CD8-positive, alpha-beta memory T cell (primary cell): Measurements from ENCODE around the gene SPTAN1. TPM values are rescaled to one million over a fixed set of nuclear protein-coding genes. Genes with fewer than 3 reads are reported as not detected.
A peak's percentile ranks its signal among the peaks of the same experiment; 100 is the strongest.

Experiments
- CTCF ChIA-PET: fragments of 350-600 bp; sonication (Branson Sonifier 250); formaldehyde crosslinking; loops from one replicate; lab custom pipeline; 2021; ENCODE audit warnings: antibody characterized with exemption; lab: Charles Lee
- POLR2A ChIA-PET: fragments of 350-600 bp; sonication (Branson Sonifier 250); formaldehyde crosslinking; loops from one replicate; lab custom pipeline; 2021; ENCODE audit warnings: antibody characterized with exemption; lab: Charles Lee
- DNase-seq, 5 donors: peaks; one replicate each; pipeline versions ENCODE4 v3.0.0 to v3.0.0-alpha.2; 2020 to 2022; ENCODE audit warnings: mixed read lengths in 1 of 5
- H3K27ac ChIP-seq: one replicate; pipeline ENCODE4 v1.7.0; 2013; ENCODE audit warnings: low read depth, mild to moderate bottlenecking, low read length, moderate library complexity
- H3K27me3 ChIP-seq: 2 replicates; pipeline ENCODE4 v1.7.0; 2013; ENCODE audit warnings: low read length, mild to moderate bottlenecking; ENCODE audit not compliant: insufficient read depth, poor library complexity, severe bottlenecking
- H3K36me3 ChIP-seq: 2 replicates; pipeline ENCODE4 v1.7.0; 2013; ENCODE audit warnings: mild to moderate bottlenecking, low read length, moderate library complexity; ENCODE audit not compliant: insufficient read depth
- H3K4me1 ChIP-seq: 2 replicates; pipeline ENCODE4 v1.7.0; 2013; ENCODE audit warnings: mild to moderate bottlenecking, low read length, moderate library complexity; ENCODE audit not compliant: insufficient read depth
- H3K4me3 ChIP-seq: 2 replicates; pipeline ENCODE4 v1.7.0; 2013; ENCODE audit warnings: mild to moderate bottlenecking, low read length
- H3K9me3 ChIP-seq: 2 replicates; pipeline ENCODE4 v1.7.0; 2013; ENCODE audit warnings: mild to moderate bottlenecking, low read length
- H3K27ac Mint-ChIP-seq, 8 donors: one replicate each; pipeline ENCODE4 v1.8.0; 2020 to 2021; ENCODE audit warnings: mixed read lengths in 8 of 8, mild to moderate bottlenecking in 6 of 8, inconsistent platforms in 3 of 8, moderate library complexity in 3 of 8
- H3K27me3 Mint-ChIP-seq, 2 donors: one replicate each; pipeline ENCODE4 v1.8.0; 2020 to 2021; ENCODE audit warnings: mixed read lengths in 2 of 2, mild to moderate bottlenecking in 1 of 2, moderate library complexity in 1 of 2
- H3K36me3 Mint-ChIP-seq, 3 donors: one replicate each; pipeline ENCODE4 v1.8.0; 2020 to 2021; ENCODE audit warnings: mixed read lengths in 3 of 3, inconsistent platforms in 1 of 3, mild to moderate bottlenecking in 1 of 3
- H3K4me1 Mint-ChIP-seq, 3 donors: one replicate each; pipeline ENCODE4 v1.8.0; 2020 to 2021; ENCODE audit warnings: mixed read lengths in 3 of 3, inconsistent platforms in 1 of 3, mild to moderate bottlenecking in 1 of 3
- H3K4me3 Mint-ChIP-seq, 7 donors: one replicate each; pipeline ENCODE4 v1.8.0; 2020 to 2021; ENCODE audit warnings: mixed read lengths in 7 of 7, mild to moderate bottlenecking in 6 of 7, moderate library complexity in 4 of 7, inconsistent platforms in 2 of 7
- H3K9me3 Mint-ChIP-seq, 5 donors: one replicate each; pipeline ENCODE4 v1.8.0; 2020 to 2022; ENCODE audit warnings: mixed read lengths in 5 of 5, mild to moderate bottlenecking in 3 of 5, moderate library complexity in 2 of 5, inconsistent platforms in 1 of 5
- polyA plus RNA-seq: library from polyadenylated mRNA; unstranded; fragments of 300-500 nt; fragmentation: Illumina TruSeq; gene quantifications from one replicate; pipeline ENCODE4 v1.2.3, GENCODE V29; 2021
- total RNA-seq, 2 experiments: library from RNA; stranded (reverse); gene quantifications; one replicate each; pipeline ENCODE4 v1.2.3, GENCODE V29; 2021

SPTAN1 gene
- total and polyA plus RNA-seq, 3 experiments from 2014 or later, result 132 to 203 (median 195) TPM

- peaks cover 8 to 17% (median 9%) of the 10 kb centered on the region in 3 donors for H3K36me3 Mint-ChIP-seq
- no peak overlapping the region for H3K4me3 ChIP-seq
- no peak overlapping the region for H3K27ac ChIP-seq
- no peaks in the 10 kb centered on the region for H3K27me3 Mint-ChIP-seq
- no peaks in the 10 kb centered on the region for H3K27me3 ChIP-seq
- ChIA-PET CTCF (no interaction called here), POLR2A (no interaction called here)
- H3K9me3 ChIP-seq, result no peaks in the 10 kb centered on the region
- peaks cover 4% of the 10 kb centered on the region for H3K36me3 ChIP-seq
- H3K27ac Mint-ChIP-seq, result no peak overlapping the region
- H3K4me1 Mint-ChIP-seq, result peaks cover 16 to 17% (median 17%) of the 10 kb centered on the region in 3 donors
- DNase-seq, result no peak
- peaks cover 17% of the 10 kb centered on the region for H3K4me1 ChIP-seq
- no peaks in the 10 kb centered on the region for H3K9me3 Mint-ChIP-seq
- H3K4me3 Mint-ChIP-seq, result no peak overlapping the region
These were observed 5.9 kb upstream of the SPTAN1 start for GRCh38 chr9:128546504-128546903.

DNA sequence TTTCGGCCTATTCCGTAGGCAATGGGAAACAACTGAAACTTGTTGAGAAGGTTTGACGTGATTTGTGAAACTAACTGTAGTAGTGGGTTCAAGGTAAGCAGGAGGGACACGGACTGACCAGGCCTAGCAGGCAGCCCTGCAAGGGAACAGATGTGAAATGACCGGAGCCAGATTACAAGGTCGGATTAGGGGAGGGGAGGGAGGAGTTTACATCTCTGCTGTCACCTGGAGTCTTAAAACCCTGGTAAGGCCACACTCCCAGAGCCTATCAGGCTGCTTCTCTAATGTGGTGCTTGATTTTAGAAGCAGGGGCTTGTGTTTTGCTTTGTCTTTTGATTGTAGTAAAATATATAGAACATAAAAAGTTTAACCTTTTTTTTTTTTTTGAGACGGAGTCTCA is 3.5 kb upstream of the SPTAN1 start:
- H3K9me3 Mint-ChIP-seq, result no peaks in the 10 kb centered on the region
- ChIA-PET POLR2A (no interaction called here), CTCF (no interaction called here)
- no peak for DNase-seq
- H3K27me3 ChIP-seq, result no peaks in the 10 kb centered on the region
- peak overlapping the region in 4 of 8 donors; percentile 2 to 70 (median 30) for H3K27ac Mint-ChIP-seq
- H3K4me3 Mint-ChIP-seq, result peak overlapping the region in 2 of 7 donors; percentile 41 to 42
- H3K4me1 Mint-ChIP-seq, result peaks cover 21 to 23% (median 23%) of the 10 kb centered on the region in 3 donors
- no peak overlapping the region for H3K4me3 ChIP-seq
- peaks cover 30% of the 10 kb centered on the region for H3K4me1 ChIP-seq
- H3K36me3 ChIP-seq, result no peaks in the 10 kb centered on the region
- peaks cover 0 to 4% (median 0%) of the 10 kb centered on the region in 3 donors for H3K36me3 Mint-ChIP-seq
- H3K27me3 Mint-ChIP-seq, result peaks cover 0 to 2% of the 10 kb centered on the region in 2 donors
- H3K27ac ChIP-seq, result no peak overlapping the region
- H3K9me3 ChIP-seq, result no peaks in the 10 kb centered on the region

GRCh38 chr9:128550226-128550625 is 2.2 kb upstream of the SPTAN1 start:
- ChIA-PET POLR2A (interaction anchor here (1.2 to 3.2 kb wide), 3 partner anchors 9 to 57 kb away, joined by 3 to 8 read pairs (median 4); no protein-coding TSS in a partner anchor), CTCF (interaction anchor here (0.7 to 1.6 kb wide), 4 partner anchors 8 to 19 kb away, joined by 3 to 4 read pairs (median 4); no protein-coding TSS in a partner anchor)
- Mint-ChIP-seq H3K36me3 (peaks cover 0 to 4% (median 0%) of the 10 kb centered on the region in 3 donors), H3K27ac (peak overlapping the region in 7 of 8 donors; percentile 90 to 99 (median 96)), H3K27me3 (peaks cover 0 to 2% of the 10 kb centered on the region in 2 donors), H3K9me3 (no peaks in the 10 kb centered on the region), H3K4me3 (peak overlapping the region in 6 of 7 donors; percentile 16 to 98 (median 66)), H3K4me1 (peaks cover 21 to 23% (median 23%) of the 10 kb centered on the region in 3 donors)
- H3K9me3 ChIP-seq, result no peaks in the 10 kb centered on the region
- H3K4me3 ChIP-seq, result no peak overlapping the region
- peaks cover 44% of the 10 kb centered on the region for H3K4me1 ChIP-seq
- peak in 1 of 5 donors; percentile 16 for DNase-seq
- H3K27ac ChIP-seq, result no peak overlapping the region
- H3K27me3 ChIP-seq, result no peaks in the 10 kb centered on the region
- H3K36me3 ChIP-seq, result no peaks in the 10 kb centered on the region

- POLR2A ChIA-PET, result interaction anchor here (0.7 to 3.2 kb wide), 5 partner anchors 9 to 138 kb away, joined by 3 to 8 read pairs (median 3); partner anchors contain the start of gene SET
- H3K27me3 ChIP-seq, result no peaks in the 10 kb centered on the region
- peak overlapping the region; percentile 84 for H3K27ac ChIP-seq
- Mint-ChIP-seq H3K9me3 (no peaks in the 10 kb centered on the region), H3K4me1 (peaks cover 21 to 25% (median 23%) of the 10 kb centered on the region in 3 donors), H3K4me3 (peak overlapping the region in 6 of 7 donors; percentile 90 to 98 (median 94)), H3K27me3 (peaks cover 0 to 2% of the 10 kb centered on the region in 2 donors), H3K27ac (peak overlapping the region in 7 of 8 donors; percentile 96 to 100 (median 99)), H3K36me3 (peaks cover 0 to 4% (median 0%) of the 10 kb centered on the region in 3 donors)
- no peaks in the 10 kb centered on the region for H3K9me3 ChIP-seq
- peaks cover 52% of the 10 kb centered on the region for H3K4me1 ChIP-seq
- CTCF ChIA-PET, result interaction anchor here (0.7 to 1.6 kb wide), 6 partner anchors 9 to 131 kb away, joined by 3 to 4 read pairs (median 3); no protein-coding TSS in a partner anchor
- H3K4me3 ChIP-seq, result peak overlapping the region; percentile 76
- no peak for DNase-seq
- H3K36me3 ChIP-seq, result no peaks in the 10 kb centered on the region
These were observed 1.4 kb upstream of the SPTAN1 start for GRCh38 chr9:128550770-128551656.

GRCh38 chr9:128551657-128552152 is 682 bp upstream of the SPTAN1 start:
- no peaks in the 10 kb centered on the region for H3K36me3 ChIP-seq
- ChIA-PET CTCF (interaction anchor here (0.9 to 1.6 kb wide), 4 partner anchors 20 to 132 kb away, joined by 3 to 4 read pairs (median 4); no protein-coding TSS in a partner anchor), POLR2A (interaction anchor here (0.7 to 3.2 kb wide), 7 partner anchors 10 to 1290 kb away, joined by 3 to 12 read pairs (median 4); partner anchors contain the start of genes ENDOG, GLE1 and SET)
- peak overlapping the region; percentile 84 for H3K27ac ChIP-seq
- no peaks in the 10 kb centered on the region for H3K9me3 Mint-ChIP-seq
- peaks cover 0 to 2% of the 10 kb centered on the region in 2 donors for H3K27me3 Mint-ChIP-seq
- H3K27me3 ChIP-seq, result no peaks in the 10 kb centered on the region
- peaks cover 21 to 32% (median 25%) of the 10 kb centered on the region in 3 donors for H3K4me1 Mint-ChIP-seq
- peak overlapping the region in 6 of 7 donors; percentile 90 to 98 (median 94) for H3K4me3 Mint-ChIP-seq
- no peaks in the 10 kb centered on the region for H3K9me3 ChIP-seq
- H3K4me1 ChIP-seq, result peaks cover 59% of the 10 kb centered on the region
- peak overlapping the region in 7 of 8 donors; percentile 96 to 100 (median 99) for H3K27ac Mint-ChIP-seq
- DNase-seq, result no peak
- H3K4me3 ChIP-seq, result peak overlapping the region; percentile 76
- peaks cover 0 to 4% (median 0%) of the 10 kb centered on the region in 3 donors for H3K36me3 Mint-ChIP-seq

DNA sequence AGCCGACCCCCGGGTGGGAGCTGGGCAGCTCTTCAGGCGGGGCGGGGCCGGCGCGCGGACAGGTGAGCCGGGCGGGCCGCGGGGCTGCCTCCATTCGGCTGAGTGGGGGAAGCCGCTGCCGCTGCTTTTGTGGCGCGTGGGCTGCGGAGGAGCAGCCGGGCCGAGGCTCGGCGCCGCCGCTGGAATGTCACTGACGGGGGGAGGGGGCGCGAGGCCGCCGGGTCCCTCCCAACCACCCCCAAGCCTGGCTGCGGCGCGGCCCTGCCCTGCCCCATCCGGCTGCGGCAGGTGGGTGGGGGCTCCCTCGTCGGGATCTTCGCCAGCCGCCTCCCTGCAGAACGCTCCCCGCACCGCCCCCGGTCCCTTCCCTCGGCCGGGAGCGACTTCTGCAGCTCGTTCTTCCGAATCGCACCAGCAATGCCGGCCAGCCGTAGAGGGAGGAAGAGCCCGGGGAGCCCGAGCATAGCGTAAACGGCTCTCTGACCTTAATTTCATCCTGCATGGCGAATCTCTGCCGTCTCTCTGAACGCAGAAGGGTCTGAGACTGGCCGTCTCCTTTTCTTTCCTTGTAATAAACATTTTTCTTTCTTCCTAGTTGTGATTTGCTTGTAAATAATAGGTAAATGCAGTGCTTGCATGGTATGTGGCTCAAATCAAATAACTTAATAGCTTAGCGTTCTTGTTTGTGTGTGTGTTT is 505 bp downstream of the SPTAN1 start:
- H3K27ac ChIP-seq, result peak overlapping the region; percentile 55
- no peak overlapping the region for H3K27ac Mint-ChIP-seq
- POLR2A ChIA-PET, result interaction anchor here (0.5 to 3.2 kb wide), 5 partner anchors 11 to 1174 kb away, joined by 4 to 12 read pairs (median 6); partner anchors contain the start of gene GLE1
- H3K4me3 ChIP-seq, result peak overlapping the region; percentile 75
- peaks cover 0 to 2% of the 10 kb centered on the region in 2 donors for H3K27me3 Mint-ChIP-seq
- peaks cover 0 to 7% (median 0%) of the 10 kb centered on the region in 3 donors for H3K36me3 Mint-ChIP-seq
- peak overlapping the region in 2 of 7 donors; percentile 92 to 96 for H3K4me3 Mint-ChIP-seq
- H3K4me1 Mint-ChIP-seq, result peaks cover 22 to 42% (median 34%) of the 10 kb centered on the region in 3 donors
- H3K4me1 ChIP-seq, result peaks cover 68% of the 10 kb centered on the region
- H3K36me3 ChIP-seq, result no peaks in the 10 kb centered on the region
- CTCF ChIA-PET, result interaction anchor here (1.5 to 1.6 kb wide), 2 partner anchors 44 to 115 kb away, joined by 4 read pairs; no protein-coding TSS in a partner anchor
- no peaks in the 10 kb centered on the region for H3K9me3 Mint-ChIP-seq
- H3K9me3 ChIP-seq, result no peaks in the 10 kb centered on the region
- H3K27me3 ChIP-seq, result no peaks in the 10 kb centered on the region
- DNase-seq, result peak in 2 of 5 donors; percentile 35 to 59

DNA sequence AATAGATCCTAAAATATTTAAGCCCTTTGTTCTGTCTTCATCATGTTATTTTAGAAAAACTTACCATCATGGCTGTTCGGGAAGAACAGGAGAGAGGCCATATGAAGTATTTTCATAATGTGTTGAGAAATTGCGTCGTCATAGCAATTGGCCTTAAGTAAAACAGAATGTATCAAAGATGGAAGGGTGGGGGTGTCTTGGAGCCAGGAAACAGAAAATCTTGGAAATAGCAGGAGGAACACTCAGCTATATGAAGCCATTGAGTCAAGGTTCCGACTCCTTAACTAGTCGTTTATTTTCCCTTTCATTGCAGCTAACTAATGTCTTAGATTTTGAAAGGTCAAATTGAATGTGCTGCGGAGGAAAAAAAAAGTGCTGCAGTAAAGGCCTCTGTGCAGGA is 1.3 kb downstream of the SPTAN1 start:
- no peak overlapping the region for H3K27ac Mint-ChIP-seq
- CTCF ChIA-PET, result interaction anchor here (1.5 kb wide), 1 partner anchor 45 kb away, joined by 4 read pairs; no protein-coding TSS in a partner anchor
- no peaks in the 10 kb centered on the region for H3K9me3 ChIP-seq

More for the DNA sequence above, 1.3 kb downstream of the SPTAN1 start:
- H3K27me3 ChIP-seq, result no peaks in the 10 kb centered on the region
- Mint-ChIP-seq H3K4me1 (peaks cover 30 to 50% (median 42%) of the 10 kb centered on the region in 3 donors), H3K27me3 (peaks cover 0 to 2% of the 10 kb centered on the region in 2 donors), H3K36me3 (peaks cover 0 to 7% (median 0%) of the 10 kb centered on the region in 3 donors), H3K4me3 (no peak overlapping the region), H3K9me3 (no peaks in the 10 kb centered on the region)
- H3K27ac ChIP-seq, result no peak overlapping the region
- H3K4me1 ChIP-seq, result peaks cover 76% of the 10 kb centered on the region
- peak overlapping the region; percentile 75 for H3K4me3 ChIP-seq
- H3K36me3 ChIP-seq, result no peaks in the 10 kb centered on the region
- DNase-seq, result no peak
- POLR2A ChIA-PET, result interaction anchor here (0.7 kb wide), 1 partner anchor 22 kb away, joined by 6 read pairs; no protein-coding TSS in a partner anchor
